Transverse colon (tissue), 4 donors: ENCODE results near the gene XYLT1. TPM values are rescaled to one million over a fixed set of nuclear protein-coding genes. Genes with fewer than 3 reads are reported as not detected.

ENCODE experiments used
- DNase-seq: peaks from one replicate; pipeline ENCODE4 v3.0.0-alpha.2; 2019
- H3K27ac ChIP-seq, 4 donors: fragments of 200-600 bp; sonication (generic); 2 replicates each; pipeline ENCODE4 v1.5.1; 2016 to 2018; ENCODE audit warnings: inconsistent platforms in 4 of 4
- H3K27me3 ChIP-seq: fragments of 200-600 bp; sonication (generic); 2 replicates; pipeline ENCODE4 v1.5.1; 2017; ENCODE audit warnings: inconsistent platforms
- H3K36me3 ChIP-seq, 4 donors: fragments of 200-600 bp; sonication (generic); 2 replicates each; pipeline ENCODE4 v1.5.1; 2017 to 2019; ENCODE audit warnings: inconsistent platforms in 4 of 4
- H3K4me1 ChIP-seq, 4 donors: fragments of 200-600 bp; sonication (generic); 2 replicates each; pipeline ENCODE4 v1.5.1; 2017 to 2020; ENCODE audit warnings: inconsistent platforms in 4 of 4
- H3K4me3 ChIP-seq, 4 donors: fragments of 200-600 bp; sonication (generic); 1 replicate in 1 of 4; 2 replicates in 3 of 4; pipeline versions ENCODE4 v1.5.1 to v1.6.1; 2017 to 2019; ENCODE audit warnings: inconsistent platforms in 4 of 4
- H3K9me3 ChIP-seq, 2 donors: fragments of 200-600 bp; sonication (generic); 2 replicates each; pipeline ENCODE4 v1.5.1; 2017 to 2019; ENCODE audit warnings: inconsistent platforms in 2 of 2
- EP300 ChIP-seq: sonication (generic); formaldehyde crosslinking; IDR thresholded peaks from one replicate; pipeline ENCODE4 v1.6.1; 2017; ENCODE audit warnings: antibody characterized with exemption, low read depth
- POLR2A ChIP-seq: fragments of 450-650 bp; IDR thresholded peaks from one replicate; pipeline ENCODE4 v1.6.1; 2016; ENCODE audit warnings: antibody characterized with exemption, mild to moderate bottlenecking, moderate library complexity
- POLR2AphosphoS5 ChIP-seq, 3 donors: sonication (generic); formaldehyde crosslinking; IDR thresholded peaks; one replicate each; pipeline ENCODE4 v1.6.1; 2016; ENCODE audit warnings: antibody characterized with exemption in 3 of 3
- WGBS, 2 donors: methylation state at CpG; one replicate each; pipeline ENCODE4 v1.1.5; 2018; ENCODE audit warnings: low coverage in 1 of 2; 5-methylcytosine and 5-hydroxymethylcytosine counted together
- in situ Hi-C, 4 donors: fragments of 200-750 bp; cut with MboI; loops; one replicate each; pipeline versions ENCODE4 v1.15.0 to v1.15.1; 2017; ENCODE audit warnings: low sequenced_read_pairs in 3 of 4, low pct_ligation_motif_present in 1 of 4, low pct_unique_long_range_greater_than_20kb in 1 of 4
- intact Hi-C: fragments of 100-400 bp; cut with DNase I; formaldehyde crosslinking; loops from one replicate; pipeline ENCODE4 v1.15.1; 2023; ENCODE audit warnings: low total_unique reads
- total RNA-seq, 4 donors: library from RNA; depleted of rRNA; stranded (reverse); fragments of >200 nt; gene quantifications; one replicate each; pipeline ENCODE4 v1.1.0, GENCODE V29; 2016
- TF ChIP-seq, protein P1 (sequence below), 5 experiments: fragments of 200-600 bp in 3 of 5; fragments of 450-650 bp in 2 of 5; sonication (generic) in 3 of 5; IDR thresholded peaks; 1 replicate in 2 of 5; 2 replicates in 3 of 5; pipeline ENCODE4 v1.5.1; 2016 to 2017; ENCODE audit warnings: antibody characterized with exemption in 5 of 5, inconsistent platforms in 3 of 5, mild to moderate bottlenecking in 2 of 5, moderate library complexity in 1 of 5

XYLT1 gene
- total RNA-seq, 4 donors from 2014 or later, result 22.3 to 44.6 (median 39.4) TPM

DNA sequence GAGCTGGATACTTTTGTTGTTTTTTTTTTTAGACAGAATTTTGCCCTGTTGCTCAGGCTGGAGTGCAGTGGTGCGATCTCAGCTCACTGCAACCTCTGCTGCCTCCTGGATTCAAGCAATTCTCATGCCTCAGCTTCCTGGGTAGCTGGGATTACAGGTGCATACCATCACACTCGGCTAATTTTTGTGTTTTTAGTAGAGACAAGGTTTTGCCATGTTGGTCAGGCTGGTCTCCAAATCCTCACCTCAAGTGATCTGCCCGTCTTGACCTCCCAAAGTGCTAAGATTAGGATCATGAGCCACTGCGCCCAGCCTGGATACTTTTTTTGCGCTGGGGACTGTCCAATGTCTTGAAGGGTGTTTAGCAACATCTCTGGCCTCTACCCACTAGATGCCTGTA lies 32.6 kb upstream of the XYLT1 start:
- in situ Hi-C loops (no loop called here), intact Hi-C loops (no loop called here)
- TF ChIP-seq POLR2AphosphoS5 (IDR thresholded peaks at IDR 0.05) (no peak), EP300 (no peak), POLR2A (no peak)
- TF ChIP-seq, protein P1, sequence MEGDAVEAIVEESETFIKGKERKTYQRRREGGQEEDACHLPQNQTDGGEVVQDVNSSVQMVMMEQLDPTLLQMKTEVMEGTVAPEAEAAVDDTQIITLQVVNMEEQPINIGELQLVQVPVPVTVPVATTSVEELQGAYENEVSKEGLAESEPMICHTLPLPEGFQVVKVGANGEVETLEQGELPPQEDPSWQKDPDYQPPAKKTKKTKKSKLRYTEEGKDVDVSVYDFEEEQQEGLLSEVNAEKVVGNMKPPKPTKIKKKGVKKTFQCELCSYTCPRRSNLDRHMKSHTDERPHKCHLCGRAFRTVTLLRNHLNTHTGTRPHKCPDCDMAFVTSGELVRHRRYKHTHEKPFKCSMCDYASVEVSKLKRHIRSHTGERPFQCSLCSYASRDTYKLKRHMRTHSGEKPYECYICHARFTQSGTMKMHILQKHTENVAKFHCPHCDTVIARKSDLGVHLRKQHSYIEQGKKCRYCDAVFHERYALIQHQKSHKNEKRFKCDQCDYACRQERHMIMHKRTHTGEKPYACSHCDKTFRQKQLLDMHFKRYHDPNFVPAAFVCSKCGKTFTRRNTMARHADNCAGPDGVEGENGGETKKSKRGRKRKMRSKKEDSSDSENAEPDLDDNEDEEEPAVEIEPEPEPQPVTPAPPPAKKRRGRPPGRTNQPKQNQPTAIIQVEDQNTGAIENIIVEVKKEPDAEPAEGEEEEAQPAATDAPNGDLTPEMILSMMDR (IDR thresholded peaks at IDR 0.05), result no peak
- Histone ChIP-seq H3K36me3 (no peaks in the 10 kb centered on the region), H3K4me3 (no peak overlapping the region), H3K9me3 (no peaks in the 10 kb centered on the region), H3K27me3 (no peaks in the 10 kb centered on the region), H3K27ac (no peak overlapping the region), H3K4me1 (no peaks in the 10 kb centered on the region)
- DNase-seq, result no peak
- 76 to 81% methylated on average over 2 to 5 of the region's 5 CpGs for WGBS, 2 donors

DNA sequence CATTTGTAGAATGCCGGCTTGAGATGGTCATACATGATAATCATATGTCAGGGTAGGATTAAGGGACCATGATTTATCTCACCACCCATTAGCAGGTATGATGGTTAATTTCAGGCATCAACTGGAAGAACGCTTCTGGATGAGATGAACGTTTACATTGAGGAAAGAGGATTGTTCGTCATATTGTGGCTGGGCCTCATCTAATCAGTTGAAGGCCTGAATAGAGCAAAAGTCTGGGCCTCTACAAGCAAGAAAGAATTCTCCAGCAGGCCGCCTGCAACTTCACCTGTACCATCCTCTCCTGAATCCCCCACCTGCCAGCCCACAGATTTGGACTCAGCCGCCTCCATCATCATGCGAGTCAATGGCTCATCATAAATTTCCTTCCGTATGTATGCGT lies 30.6 kb upstream of the XYLT1 start:
- no peak overlapping the region for H3K27ac ChIP-seq
- no peaks in the 10 kb centered on the region for H3K9me3 ChIP-seq
- 85 to 100% methylated on average over 3 to 9 of the region's 9 CpGs for WGBS, 2 donors
- H3K4me1 ChIP-seq, result no peaks in the 10 kb centered on the region
- H3K27me3 ChIP-seq, result no peaks in the 10 kb centered on the region
- no peak overlapping the region for H3K4me3 ChIP-seq
- intact Hi-C loops (no loop called here), in situ Hi-C loops (no loop called here)
- no peak for DNase-seq
- no peaks in the 10 kb centered on the region for H3K36me3 ChIP-seq
- TF ChIP-seq POLR2A (no peak), EP300 (no peak), POLR2AphosphoS5 (IDR thresholded peaks at IDR 0.05) (no peak)
- TF ChIP-seq, protein P1 (IDR thresholded peaks at IDR 0.05), result no peak

DNA sequence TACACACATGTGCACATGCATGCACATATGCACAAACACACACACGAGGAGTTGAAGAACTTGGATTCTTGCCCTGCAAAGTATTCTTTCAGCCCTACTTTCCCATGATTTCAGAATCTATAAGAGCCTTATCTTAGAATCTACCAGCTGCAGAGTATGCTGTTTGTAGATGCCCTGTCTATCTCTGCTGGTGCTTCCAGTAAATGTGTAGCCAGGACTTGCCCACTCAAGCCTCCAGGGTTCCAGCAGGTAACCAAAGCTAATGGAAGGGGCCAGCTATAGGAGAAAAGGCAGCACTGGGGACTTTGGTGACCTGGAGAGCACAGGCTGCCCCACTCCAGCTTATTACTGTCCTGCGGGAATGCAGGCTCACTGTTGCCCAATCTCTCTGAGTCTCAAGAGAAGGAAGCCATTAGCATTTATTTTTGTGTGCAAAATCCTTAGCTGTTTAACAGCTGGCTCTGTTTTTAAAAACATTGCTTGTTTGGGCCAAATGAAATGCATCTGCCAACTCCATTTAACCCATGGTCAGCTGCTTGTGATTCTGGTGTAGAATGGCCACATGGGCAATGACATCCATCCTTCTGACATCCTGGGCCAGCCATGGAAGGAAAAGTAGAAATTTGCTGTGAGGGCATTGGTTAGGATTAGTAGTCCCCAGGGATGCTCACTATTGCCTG lies 28.6 kb upstream of the XYLT1 start:
- WGBS, 2 donors, result 50 to 51% methylated on average over 1 to 2 of the region's 2 CpGs
- Histone ChIP-seq H3K36me3 (no peaks in the 10 kb centered on the region), H3K4me3 (no peak overlapping the region), H3K4me1 (no peaks in the 10 kb centered on the region), H3K9me3 (no peaks in the 10 kb centered on the region), H3K27ac (no peak overlapping the region), H3K27me3 (no peaks in the 10 kb centered on the region)
- TF ChIP-seq EP300 (no peak), POLR2AphosphoS5 (IDR thresholded peaks at IDR 0.05) (no peak)
- TF ChIP-seq, protein P1 (IDR thresholded peaks at IDR 0.05), result no peak
- no peak for DNase-seq
- intact Hi-C loops (no loop called here), in situ Hi-C loops (no loop called here)

DNA sequence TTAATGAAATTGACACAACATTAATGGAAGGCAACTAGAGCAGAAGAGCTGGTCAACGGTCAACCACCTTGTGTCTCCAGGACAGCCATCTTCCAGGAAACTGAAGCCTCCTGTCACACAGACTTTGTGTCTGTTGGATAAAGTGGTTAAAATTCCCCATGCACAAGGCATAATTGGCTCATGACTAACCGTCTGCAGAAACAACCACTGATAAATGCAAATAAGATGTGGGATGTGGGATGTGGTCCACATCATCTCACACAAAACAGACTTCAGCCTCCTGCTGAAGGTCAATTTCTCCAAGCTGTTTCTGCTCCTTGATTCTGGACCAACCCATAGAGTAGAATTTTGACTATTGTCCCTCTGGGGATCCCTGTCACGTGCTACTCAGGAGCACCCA lies 26.9 kb upstream of the XYLT1 start:
- in situ Hi-C loops, result no loop called here

More for the DNA sequence above, 26.9 kb upstream of the XYLT1 start:
- TF ChIP-seq EP300 (no peak), POLR2A (no peak), POLR2AphosphoS5 (IDR thresholded peaks at IDR 0.05) (no peak)
- TF ChIP-seq, protein P1 (IDR thresholded peaks at IDR 0.05), result no peak
- Histone ChIP-seq H3K4me3 (no peak overlapping the region), H3K4me1 (no peaks in the 10 kb centered on the region), H3K27me3 (no peaks in the 10 kb centered on the region), H3K27ac (no peak overlapping the region), H3K36me3 (no peaks in the 10 kb centered on the region), H3K9me3 (no peaks in the 10 kb centered on the region)
- 50 to 80% methylated on average over 1 to 3 of the region's 3 CpGs for whole genome bisulfite sequencing, 2 donors
- intact Hi-C loops, result no loop called here
- no peak for DNase-seq
